Keratinocyte (primary cell): ENCODE measurements around the gene DTD2.

Source experiments
- EZH2 ChIP-seq: IDR thresholded peaks from one replicate; pipeline ENCODE4 v1.6.1; 2012; ENCODE audit warnings: inconsistent platforms, mild to moderate bottlenecking, low read length, moderate library complexity
- TF ChIP-seq, protein P1 (sequence below), 3 experiments: IDR thresholded peaks in 1 of 3; conservative IDR thresholded peaks in 1 of 3; optimal IDR thresholded peaks in 1 of 3; 2 replicates in 2 of 3; 3 replicates in 1 of 3; pipeline versions ENCODE3 to v1.5.1; 2011; ENCODE audit warnings: low read length in 3 of 3, mild to moderate bottlenecking in 3 of 3, moderate library complexity in 2 of 3, control low read depth in 1 of 3, inconsistent platforms in 1 of 3; ENCODE audit not compliant: insufficient read depth in 2 of 3; ENCODE audit errors: extremely low read depth in 1 of 3

DNA sequence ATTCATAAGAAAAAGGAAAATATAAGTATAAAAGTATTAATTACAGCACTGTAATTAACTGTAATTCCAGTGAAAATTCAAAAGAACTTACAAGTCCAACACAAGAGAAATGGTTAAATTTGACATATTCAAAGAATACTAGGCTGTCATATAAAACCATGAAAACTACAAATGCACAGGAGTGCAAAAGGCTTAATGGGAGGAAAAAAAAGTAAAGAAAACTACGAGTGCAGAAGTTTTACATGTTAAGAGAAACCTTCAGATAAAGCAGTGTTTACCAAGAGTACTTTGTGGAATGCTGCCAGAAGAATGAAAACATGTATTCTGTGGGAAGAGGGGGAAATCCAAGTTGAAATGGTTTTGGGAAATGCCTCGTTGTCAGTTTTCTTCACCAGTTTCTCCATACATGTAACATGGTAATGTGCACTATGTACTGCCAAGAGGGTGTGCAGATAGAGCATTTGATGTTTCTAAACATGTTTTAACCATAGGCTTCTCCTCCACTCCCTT is 46.0 kb downstream of the DTD2 start:
- TF ChIP-seq, protein P1, sequence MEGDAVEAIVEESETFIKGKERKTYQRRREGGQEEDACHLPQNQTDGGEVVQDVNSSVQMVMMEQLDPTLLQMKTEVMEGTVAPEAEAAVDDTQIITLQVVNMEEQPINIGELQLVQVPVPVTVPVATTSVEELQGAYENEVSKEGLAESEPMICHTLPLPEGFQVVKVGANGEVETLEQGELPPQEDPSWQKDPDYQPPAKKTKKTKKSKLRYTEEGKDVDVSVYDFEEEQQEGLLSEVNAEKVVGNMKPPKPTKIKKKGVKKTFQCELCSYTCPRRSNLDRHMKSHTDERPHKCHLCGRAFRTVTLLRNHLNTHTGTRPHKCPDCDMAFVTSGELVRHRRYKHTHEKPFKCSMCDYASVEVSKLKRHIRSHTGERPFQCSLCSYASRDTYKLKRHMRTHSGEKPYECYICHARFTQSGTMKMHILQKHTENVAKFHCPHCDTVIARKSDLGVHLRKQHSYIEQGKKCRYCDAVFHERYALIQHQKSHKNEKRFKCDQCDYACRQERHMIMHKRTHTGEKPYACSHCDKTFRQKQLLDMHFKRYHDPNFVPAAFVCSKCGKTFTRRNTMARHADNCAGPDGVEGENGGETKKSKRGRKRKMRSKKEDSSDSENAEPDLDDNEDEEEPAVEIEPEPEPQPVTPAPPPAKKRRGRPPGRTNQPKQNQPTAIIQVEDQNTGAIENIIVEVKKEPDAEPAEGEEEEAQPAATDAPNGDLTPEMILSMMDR (optimal IDR thresholded peaks at IDR 0.05 in 1 of 3, IDR thresholded peaks at IDR 0.05 in 1 of 3, conservative IDR thresholded peaks at IDR 0.05 in 1 of 3; ENCODE audit: extremely low read depth in 1 of 3, insufficient read depth in 2 of 3, low read length in 3 of 3) = no peak
- no peak for TF ChIP-seq EZH2
